CD8-positive, alpha-beta memory T cell (primary cell): Measurements from ENCODE around the gene SPA17. TPM values are rescaled to one million over a fixed set of nuclear protein-coding genes. Genes with fewer than 3 reads are reported as not detected.

Experiments used
- CTCF ChIA-PET: fragments of 350-600 bp; sonication (Branson Sonifier 250); formaldehyde crosslinking; loops from one replicate; lab custom pipeline; 2021; ENCODE audit warnings: antibody characterized with exemption; lab: Charles Lee
- POLR2A ChIA-PET: fragments of 350-600 bp; sonication (Branson Sonifier 250); formaldehyde crosslinking; loops from one replicate; lab custom pipeline; 2021; ENCODE audit warnings: antibody characterized with exemption; lab: Charles Lee
- DNase-seq, 5 donors: peaks; one replicate each; pipeline versions ENCODE4 v3.0.0 to v3.0.0-alpha.2; 2020 to 2022; ENCODE audit warnings: mixed read lengths in 1 of 5
- H3K27ac ChIP-seq: one replicate; pipeline ENCODE4 v1.7.0; 2013; ENCODE audit warnings: low read depth, mild to moderate bottlenecking, low read length, moderate library complexity
- H3K27me3 ChIP-seq: 2 replicates; pipeline ENCODE4 v1.7.0; 2013; ENCODE audit warnings: low read length, mild to moderate bottlenecking; ENCODE audit not compliant: insufficient read depth, poor library complexity, severe bottlenecking
- H3K36me3 ChIP-seq: 2 replicates; pipeline ENCODE4 v1.7.0; 2013; ENCODE audit warnings: mild to moderate bottlenecking, low read length, moderate library complexity; ENCODE audit not compliant: insufficient read depth
- H3K4me1 ChIP-seq: 2 replicates; pipeline ENCODE4 v1.7.0; 2013; ENCODE audit warnings: mild to moderate bottlenecking, low read length, moderate library complexity; ENCODE audit not compliant: insufficient read depth
- H3K4me3 ChIP-seq: 2 replicates; pipeline ENCODE4 v1.7.0; 2013; ENCODE audit warnings: mild to moderate bottlenecking, low read length
- H3K9me3 ChIP-seq: 2 replicates; pipeline ENCODE4 v1.7.0; 2013; ENCODE audit warnings: mild to moderate bottlenecking, low read length
- H3K27ac Mint-ChIP-seq, 8 donors: one replicate each; pipeline ENCODE4 v1.8.0; 2020 to 2021; ENCODE audit warnings: mixed read lengths in 8 of 8, mild to moderate bottlenecking in 6 of 8, inconsistent platforms in 3 of 8, moderate library complexity in 3 of 8
- H3K27me3 Mint-ChIP-seq, 2 donors: one replicate each; pipeline ENCODE4 v1.8.0; 2020 to 2021; ENCODE audit warnings: mixed read lengths in 2 of 2, mild to moderate bottlenecking in 1 of 2, moderate library complexity in 1 of 2
- H3K36me3 Mint-ChIP-seq, 3 donors: one replicate each; pipeline ENCODE4 v1.8.0; 2020 to 2021; ENCODE audit warnings: mixed read lengths in 3 of 3, inconsistent platforms in 1 of 3, mild to moderate bottlenecking in 1 of 3
- H3K4me1 Mint-ChIP-seq, 3 donors: one replicate each; pipeline ENCODE4 v1.8.0; 2020 to 2021; ENCODE audit warnings: mixed read lengths in 3 of 3, inconsistent platforms in 1 of 3, mild to moderate bottlenecking in 1 of 3
- H3K4me3 Mint-ChIP-seq, 7 donors: one replicate each; pipeline ENCODE4 v1.8.0; 2020 to 2021; ENCODE audit warnings: mixed read lengths in 7 of 7, mild to moderate bottlenecking in 6 of 7, moderate library complexity in 4 of 7, inconsistent platforms in 2 of 7
- H3K9me3 Mint-ChIP-seq, 5 donors: one replicate each; pipeline ENCODE4 v1.8.0; 2020 to 2022; ENCODE audit warnings: mixed read lengths in 5 of 5, mild to moderate bottlenecking in 3 of 5, moderate library complexity in 2 of 5, inconsistent platforms in 1 of 5
- polyA plus RNA-seq: library from polyadenylated mRNA; unstranded; fragments of 300-500 nt; fragmentation: Illumina TruSeq; gene quantifications from one replicate; pipeline ENCODE4 v1.2.3, GENCODE V29; 2021
- total RNA-seq, 2 experiments: library from RNA; stranded (reverse); gene quantifications; one replicate each; pipeline ENCODE4 v1.2.3, GENCODE V29; 2021

The SPA17 gene
- 1 to 10 TPM; 2.2 to 3.9 TPM for total RNA-seq
- polyA plus RNA-seq: 1.4 TPM

GRCh38 chr11:124673333-124674167 is at the start of gene SPA17, which contains the start of gene SIAE:
Gene SPA17, plus strand, starts transcription at chr11:124673904. Its CDS starts 1,361 bp downstream, at chr11:124675265.
Gene SIAE, minus strand, starts transcription at chr11:124673739. Its CDS starts 31 bp downstream, at chr11:124673708.
- DNase-seq: peak; percentile 75 to 90 (median 86)
- ChIA-PET POLR2A (interaction anchor here (0.5 to 1.8 kb wide), 6 partner anchors 18 to 163 kb away, joined by 3 to 23 read pairs (median 4); partner anchors contain the start of gene ESAM), CTCF (interaction anchor here (0.6 to 6.0 kb wide), 9 partner anchors 11 to 163 kb away, joined by 3 to 105 read pairs (median 4); partner anchors contain the start of gene ESAM)
- Histone ChIP-seq H3K36me3 (no peaks in the 10 kb centered on the region), H3K27me3 (no peaks in the 10 kb centered on the region), H3K4me1 (peaks cover 36% of the 10 kb centered on the region), H3K4me3 (peak within 1 kb of the TSS; percentile 74), H3K9me3 (no peaks in the 10 kb centered on the region), H3K27ac (peak within 1 kb of the TSS; percentile 71)
- Mint-ChIP-seq H3K27ac (peak within 1 kb of the TSS in 7 of 8 donors; percentile 97 to 99 (median 98)), H3K36me3 (peaks cover 0 to 4% (median 0%) of the 10 kb centered on the region in 3 donors), H3K4me3 (peak within 1 kb of the TSS; percentile 89 to 95 (median 91)), H3K9me3 (no peaks in the 10 kb centered on the region), H3K27me3 (peaks cover 9 to 17% of the 10 kb centered on the region in 2 donors), H3K4me1 (peaks cover 25 to 36% (median 33%) of the 10 kb centered on the region in 3 donors)

- POLR2A ChIA-PET: no interaction called here
Observed at GRCh38 chr11:124625504-124626168, 48.1 kb upstream of the SPA17 start.

GRCh38 chr11:124627546-124627945 is 46.2 kb upstream of the SPA17 start:
- ChIA-PET CTCF (interaction anchor here (0.8 kb wide), 1 partner anchor 11 kb away, joined by 3 read pairs; no protein-coding TSS in a partner anchor), POLR2A (no interaction called here)
- no peaks in the 10 kb centered on the region for H3K9me3 ChIP-seq
- peaks cover 26% of the 10 kb centered on the region for H3K4me1 ChIP-seq
- H3K4me1 Mint-ChIP-seq: peaks cover 38 to 50% (median 46%) of the 10 kb centered on the region in 3 donors
- no peak overlapping the region for H3K4me3 ChIP-seq
- H3K27ac ChIP-seq: no peak overlapping the region
- no peaks in the 10 kb centered on the region for H3K27me3 ChIP-seq
- no peak for DNase-seq
- H3K4me3 Mint-ChIP-seq: peak overlapping the region in 1 of 7 donors; percentile 14
- peaks cover 8 to 78% (median 18%) of the 10 kb centered on the region in 3 donors for H3K36me3 Mint-ChIP-seq
- H3K27ac Mint-ChIP-seq: peak overlapping the region in 3 of 8 donors; percentile 14 to 55 (median 18)
- no peaks in the 10 kb centered on the region for H3K9me3 Mint-ChIP-seq
- H3K36me3 ChIP-seq: peaks cover 61% of the 10 kb centered on the region
- H3K27me3 Mint-ChIP-seq: no peaks in the 10 kb centered on the region

More at GRCh38 chr11:124625504-124626168, 48.1 kb upstream of the SPA17 start:
- H3K27me3 ChIP-seq: no peaks in the 10 kb centered on the region
- Mint-ChIP-seq H3K27ac (peak overlapping the region in 5 of 8 donors; percentile 18 to 87 (median 68)), H3K27me3 (no peaks in the 10 kb centered on the region), H3K4me1 (peaks cover 46 to 59% (median 55%) of the 10 kb centered on the region in 3 donors), H3K4me3 (peak overlapping the region in 2 of 7 donors; percentile 46 to 54), H3K36me3 (peaks cover 8 to 60% (median 17%) of the 10 kb centered on the region in 3 donors), H3K9me3 (no peaks in the 10 kb centered on the region)
- peaks cover 42% of the 10 kb centered on the region for H3K36me3 ChIP-seq
- no peaks in the 10 kb centered on the region for H3K9me3 ChIP-seq
- no peak overlapping the region for H3K27ac ChIP-seq
- H3K4me3 ChIP-seq: no peak overlapping the region
- peaks cover 34% of the 10 kb centered on the region for H3K4me1 ChIP-seq
- CTCF ChIA-PET: interaction anchor here (1.4 to 2.1 kb wide), 2 partner anchors 138 to 251 kb away, joined by 3 to 6 read pairs; no protein-coding TSS in a partner anchor
- no peak for DNase-seq

- Histone ChIP-seq H3K36me3 (peaks cover 71% of the 10 kb centered on the region), H3K9me3 (no peaks in the 10 kb centered on the region), H3K27ac (no peak overlapping the region), H3K4me3 (no peak overlapping the region), H3K27me3 (no peaks in the 10 kb centered on the region), H3K4me1 (peaks cover 12% of the 10 kb centered on the region)
- Mint-ChIP-seq H3K9me3 (no peaks in the 10 kb centered on the region), H3K27me3 (no peaks in the 10 kb centered on the region), H3K36me3 (peaks cover 8 to 81% (median 16%) of the 10 kb centered on the region in 3 donors), H3K27ac (no peak overlapping the region), H3K4me1 (peaks cover 18 to 30% (median 26%) of the 10 kb centered on the region in 3 donors), H3K4me3 (no peak overlapping the region)
- DNase-seq: no peak
- ChIA-PET CTCF (interaction anchor here (1.6 kb wide), 1 partner anchor 41 kb away, joined by 3 read pairs; no protein-coding TSS in a partner anchor), POLR2A (interaction anchor here (0.5 kb wide), 1 partner anchor 1568 kb away, joined by 3 read pairs; the partner anchor contains the start of gene HSPA8)
Observed at GRCh38 chr11:124629961-124630360, 43.7 kb upstream of the SPA17 start.

- Mint-ChIP-seq H3K27me3 (peaks cover 0 to 2% of the 10 kb centered on the region in 2 donors), H3K4me1 (peaks cover 4 to 6% (median 4%) of the 10 kb centered on the region in 3 donors), H3K4me3 (no peak overlapping the region), H3K9me3 (no peaks in the 10 kb centered on the region), H3K36me3 (peaks cover 3 to 84% (median 23%) of the 10 kb centered on the region in 3 donors), H3K27ac (peak overlapping the region in 3 of 8 donors; percentile 12 to 46 (median 31))
- ChIA-PET POLR2A (no interaction called here), CTCF (no interaction called here)
- Histone ChIP-seq H3K27ac (no peak overlapping the region), H3K36me3 (peaks cover 44% of the 10 kb centered on the region), H3K9me3 (no peaks in the 10 kb centered on the region), H3K4me3 (no peak overlapping the region), H3K27me3 (no peaks in the 10 kb centered on the region), H3K4me1 (no peaks in the 10 kb centered on the region)
- DNase-seq: no peak
Observed at GRCh38 chr11:124633355-124633754, 40.3 kb upstream of the SPA17 start.

- no peaks in the 10 kb centered on the region for H3K4me1 ChIP-seq
- DNase-seq: no peak
- no peaks in the 10 kb centered on the region for H3K4me1 Mint-ChIP-seq
- H3K4me3 ChIP-seq: no peak overlapping the region
- H3K4me3 Mint-ChIP-seq: no peak overlapping the region
- H3K27ac ChIP-seq: no peak overlapping the region
- POLR2A ChIA-PET: no interaction called here
- peak overlapping the region in 2 of 8 donors; percentile 1 to 25 for H3K27ac Mint-ChIP-seq
- peaks cover 0 to 68% (median 13%) of the 10 kb centered on the region in 3 donors for H3K36me3 Mint-ChIP-seq
- H3K36me3 ChIP-seq: peaks cover 26% of the 10 kb centered on the region
- H3K27me3 ChIP-seq: no peaks in the 10 kb centered on the region
- peaks cover 0 to 2% of the 10 kb centered on the region in 2 donors for H3K27me3 Mint-ChIP-seq
- H3K9me3 ChIP-seq: no peaks in the 10 kb centered on the region
- H3K9me3 Mint-ChIP-seq: no peaks in the 10 kb centered on the region
- CTCF ChIA-PET: no interaction called here
Observed at GRCh38 chr11:124635932-124636331, 37.8 kb upstream of the SPA17 start.

- Mint-ChIP-seq H3K27ac (peak overlapping the region in 2 of 8 donors; percentile 39 to 42), H3K4me1 (no peaks in the 10 kb centered on the region), H3K36me3 (peaks cover 0 to 43% (median 13%) of the 10 kb centered on the region in 3 donors), H3K4me3 (no peak overlapping the region), H3K27me3 (peaks cover 0 to 2% of the 10 kb centered on the region in 2 donors), H3K9me3 (no peaks in the 10 kb centered on the region)
- no peaks in the 10 kb centered on the region for H3K36me3 ChIP-seq
- H3K4me3 ChIP-seq: no peak overlapping the region
- CTCF ChIA-PET: interaction anchor here (0.8 to 0.9 kb wide), 2 partner anchors 11 to 108 kb away, joined by 3 read pairs; no protein-coding TSS in a partner anchor
- H3K9me3 ChIP-seq: no peaks in the 10 kb centered on the region
- no peak for DNase-seq
- no peaks in the 10 kb centered on the region for H3K27me3 ChIP-seq
- POLR2A ChIA-PET: no interaction called here
- H3K27ac ChIP-seq: no peak overlapping the region
- H3K4me1 ChIP-seq: no peaks in the 10 kb centered on the region
Observed at GRCh38 chr11:124638500-124638899, 35.2 kb upstream of the SPA17 start.
